Measurements from ENCODE around the gene PER3.

PER3 gene

GRCh38 chr1:7878027-7878426, 93.9 kb downstream of the PER3 start:
- no peak for DNase-seq

GRCh38 chr1:7879228-7879627, 95.1 kb downstream of the PER3 start:
- DNase-seq = no peak

GRCh38 chr1:7884757-7885156, 100.7 kb downstream of the PER3 start:
- DNase-seq = no peak

GRCh38 chr1:7885513-7886404, 101.7 kb downstream of the PER3 start:
- no peak for DNase-seq

- DNase-seq = no peak
Measured at GRCh38 chr1:7886405-7886745, 102.3 kb downstream of the PER3 start.

- no peak for DNase-seq
Measured at GRCh38 chr1:7888248-7889081, 104.4 kb downstream of the PER3 start.

GRCh38 chr1:7890853-7891252, 106.8 kb downstream of the PER3 start:
- DNase-seq = no peak

GRCh38 chr1:7891804-7892203, 107.7 kb downstream of the PER3 start:
- no peak for DNase-seq

- DNase-seq = no peak
Measured at GRCh38 chr1:7893529-7894180, 109.6 kb downstream of the PER3 start.
